DMS79 (cell line): ENCODE results near the gene SFI1.
"Not testable (repeated sequence)": the region's sequence is repeated elsewhere in the genome, so short reads cannot be mapped to it uniquely, and the experiment has no call there.

ENCODE experiments used
- DNase-seq: peaks from one replicate; lab custom pipeline; 2025; lab: John Stamatoyannopoulos, UW

SFI1 gene

GRCh38 chr22:31491218-31491962, 4.9 kb upstream of the SFI1 start:
- no peak for DNase-seq

DNA sequence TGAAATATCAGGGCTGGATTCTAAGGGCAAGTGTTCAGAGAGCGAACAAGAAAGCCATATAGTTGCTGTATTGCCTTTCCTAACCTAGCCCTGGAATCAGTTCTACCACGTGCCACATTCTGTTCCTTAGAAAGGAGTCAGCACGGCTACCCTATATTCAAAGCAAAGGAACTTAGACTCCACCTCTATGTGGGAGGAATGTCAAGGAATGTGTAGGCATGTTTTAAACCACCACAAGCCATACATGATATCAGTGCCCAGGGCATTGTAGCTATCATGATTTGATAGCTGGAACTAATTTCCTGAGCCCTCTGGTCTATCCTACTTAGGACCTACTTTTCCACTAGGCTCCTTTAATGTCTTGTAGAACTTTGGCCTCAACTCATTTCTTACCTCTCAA, 4.2 kb upstream of the SFI1 start:
- DNase-seq, result no peak

GRCh38 chr22:31493355-31493754, 3.0 kb upstream of the SFI1 start:
- not testable (repeated sequence) for DNase-seq

- DNase-seq, result no peak
Observed at GRCh38 chr22:31495343-31495742, 993 bp upstream of the SFI1 start.

DNA sequence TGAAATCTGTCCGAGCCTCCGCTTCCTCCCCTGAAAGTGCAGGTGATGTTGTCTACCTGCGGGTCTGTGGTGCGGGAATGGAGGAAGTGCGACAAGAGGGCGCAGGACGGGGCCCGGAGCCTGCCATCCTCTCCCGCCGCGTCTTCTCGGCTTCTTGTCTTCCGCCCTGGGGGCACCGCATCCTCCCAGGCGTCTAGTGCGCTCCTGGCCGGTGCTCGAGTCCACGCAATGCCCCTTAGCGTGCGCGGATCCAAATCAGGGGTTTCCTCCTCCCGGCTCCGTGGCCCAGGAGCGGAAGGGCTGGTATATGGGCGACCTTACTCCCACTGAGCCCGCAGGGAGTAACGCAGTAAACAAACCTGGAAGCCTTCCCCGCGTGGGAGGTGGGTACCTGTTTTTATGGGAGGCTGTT, 405 bp downstream of the SFI1 start:
- DNase-seq, result no peak

- no peak for DNase-seq
Observed at GRCh38 chr22:31497148-31497938, 1.0 kb downstream of the SFI1 start.

DNA sequence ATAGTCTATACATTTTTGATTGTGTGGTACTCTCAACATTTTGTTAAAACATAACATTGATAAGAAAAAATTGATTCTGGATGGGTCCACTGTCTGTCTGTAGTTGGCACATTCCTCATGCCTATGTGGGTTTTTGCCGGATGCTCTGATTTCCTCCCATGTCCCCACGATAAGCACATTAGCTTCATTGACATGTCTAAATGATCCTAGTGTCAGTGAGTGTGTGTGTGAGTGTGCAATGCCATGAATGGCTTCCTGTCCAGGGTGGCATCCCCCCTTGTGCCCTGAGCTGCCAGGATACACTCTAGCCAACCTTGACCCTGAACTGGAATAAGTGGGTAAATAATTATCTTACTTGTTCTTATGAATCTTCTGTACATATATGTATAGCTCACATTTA, 5.4 kb downstream of the SFI1 start:
- no peak for DNase-seq

DNA sequence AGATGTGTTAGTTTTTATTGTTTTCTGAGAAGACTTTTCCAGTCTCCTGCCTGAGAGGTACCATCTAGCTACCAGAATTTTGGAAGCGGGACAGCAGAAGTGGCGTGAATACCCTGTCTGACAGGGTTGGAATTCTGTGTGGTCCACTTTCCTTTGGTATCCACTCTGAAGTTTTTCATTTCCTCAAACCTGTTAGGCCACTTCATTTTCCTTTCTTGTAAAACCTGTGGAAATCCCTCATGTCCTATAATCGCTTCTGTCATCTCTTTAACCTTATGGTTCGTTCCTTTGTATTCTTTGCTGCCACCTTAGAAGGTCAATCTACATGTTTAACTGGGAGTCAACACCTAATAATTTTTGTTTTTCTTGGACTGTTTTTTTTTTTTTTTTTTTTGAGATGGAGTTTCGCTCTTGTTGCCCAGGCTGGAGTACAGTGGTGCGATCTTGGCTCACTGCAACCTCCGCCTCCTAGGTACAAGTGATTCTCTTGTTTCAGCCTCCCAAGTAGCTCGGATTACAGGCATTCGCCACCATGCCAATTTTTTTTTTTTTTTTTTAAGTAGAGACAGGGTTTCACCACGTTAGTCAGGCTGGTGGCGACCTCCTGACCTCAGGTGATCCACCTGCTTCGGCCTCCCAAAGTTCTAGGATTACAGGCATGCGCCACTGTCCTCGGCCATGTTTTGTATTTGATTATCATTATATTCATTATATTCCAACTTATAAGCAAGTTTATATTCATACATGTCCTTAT, 7.1 kb downstream of the SFI1 start:
- no peak for DNase-seq

- no peak for DNase-seq
Observed at GRCh38 chr22:31504282-31504681, 7.9 kb downstream of the SFI1 start.

DNA sequence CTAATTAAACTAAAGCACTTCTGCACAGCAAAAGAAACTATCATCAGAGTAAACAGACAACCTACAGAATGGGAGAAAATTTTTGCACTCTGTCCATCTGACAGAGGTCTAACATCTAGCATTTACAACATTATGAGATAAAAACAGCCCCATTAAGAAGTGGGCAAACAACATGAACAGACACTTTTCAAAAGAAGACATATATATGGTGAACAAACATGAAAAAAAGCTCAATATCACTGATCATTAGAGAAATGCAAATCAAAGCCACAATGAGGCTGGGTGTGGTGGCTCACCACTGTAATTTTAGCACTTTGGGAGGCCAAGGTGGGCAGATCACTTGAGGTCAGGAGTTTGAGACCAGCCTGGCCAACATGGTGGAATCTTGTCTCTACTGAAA, 11.2 kb downstream of the SFI1 start:
- not testable (repeated sequence) for DNase-seq

DNA sequence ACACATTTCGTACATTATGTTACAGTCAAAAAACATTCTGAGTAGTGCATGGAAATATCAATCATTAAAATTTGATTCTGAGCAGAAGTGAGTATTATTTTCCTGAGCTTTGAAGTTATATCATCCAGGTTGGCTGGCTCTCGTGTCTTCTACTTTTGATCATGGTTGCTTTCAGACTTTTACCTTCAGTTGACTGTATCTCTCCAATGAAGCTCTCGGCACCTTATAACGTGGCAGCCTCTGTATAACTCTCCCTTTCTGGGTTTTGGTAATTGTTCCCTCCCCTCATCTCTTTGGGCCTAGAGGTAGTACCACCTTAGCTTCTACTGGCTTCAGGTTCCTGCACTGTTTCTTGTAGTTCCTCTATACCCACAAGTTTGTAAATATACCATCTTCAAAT, 12.2 kb downstream of the SFI1 start:
- DNase-seq, result no peak

DNA sequence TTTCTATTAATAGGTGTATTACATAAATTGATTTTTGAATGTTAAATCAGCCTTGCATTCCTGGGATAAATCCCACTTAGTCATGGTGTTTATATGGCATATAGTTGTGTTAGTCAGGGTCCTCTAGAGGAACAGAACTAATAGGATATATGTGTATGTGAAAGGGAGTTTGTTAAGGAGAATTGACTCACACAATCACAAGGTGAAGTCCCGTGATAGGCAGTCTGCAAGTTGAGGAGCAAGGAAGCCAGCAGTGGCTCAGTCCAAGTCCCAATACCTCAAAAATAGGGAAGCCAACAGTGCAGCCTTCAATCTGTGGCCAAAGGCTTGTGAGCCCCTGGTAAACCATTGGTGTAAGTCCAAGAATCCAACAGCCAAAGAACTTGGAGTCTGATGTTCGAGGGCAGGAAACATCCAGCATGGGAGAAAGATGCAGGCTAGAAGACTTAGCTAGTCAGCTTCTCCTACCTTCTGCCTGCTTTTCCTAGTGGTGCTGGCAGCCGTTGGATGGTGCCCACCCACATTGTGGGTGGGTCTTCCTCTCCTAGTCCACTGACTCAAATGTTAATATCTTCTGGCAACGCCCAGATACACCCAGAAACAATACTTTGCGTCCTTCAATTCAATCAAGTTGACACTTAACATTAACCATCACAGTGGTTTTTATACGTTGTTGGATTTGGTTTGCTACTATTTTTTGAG, 12.9 kb downstream of the SFI1 start:
- no peak for DNase-seq

- DNase-seq, result no peak
Observed at GRCh38 chr22:31520051-31520450, 23.7 kb downstream of the SFI1 start.

DNA sequence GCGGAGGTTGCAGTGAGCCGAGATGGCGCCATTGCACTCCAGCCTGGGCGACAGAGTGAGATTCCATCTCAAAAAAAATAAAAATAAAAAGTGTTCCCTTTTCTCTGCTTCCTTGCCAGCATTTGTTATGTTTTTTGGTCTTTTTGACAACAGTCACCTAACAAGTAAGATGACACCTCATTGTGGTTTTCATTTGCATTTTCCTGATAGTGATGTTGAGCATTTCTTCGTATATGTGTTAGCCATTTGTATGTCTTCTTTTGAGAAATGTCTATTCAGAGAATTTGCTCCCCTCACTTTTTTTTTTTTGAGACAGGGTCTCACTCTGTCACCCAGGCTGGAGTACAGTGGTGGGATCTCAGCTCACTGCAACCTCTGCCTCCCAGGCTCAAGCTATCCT, 27.8 kb downstream of the SFI1 start:
- not testable (repeated sequence) for DNase-seq

DNA sequence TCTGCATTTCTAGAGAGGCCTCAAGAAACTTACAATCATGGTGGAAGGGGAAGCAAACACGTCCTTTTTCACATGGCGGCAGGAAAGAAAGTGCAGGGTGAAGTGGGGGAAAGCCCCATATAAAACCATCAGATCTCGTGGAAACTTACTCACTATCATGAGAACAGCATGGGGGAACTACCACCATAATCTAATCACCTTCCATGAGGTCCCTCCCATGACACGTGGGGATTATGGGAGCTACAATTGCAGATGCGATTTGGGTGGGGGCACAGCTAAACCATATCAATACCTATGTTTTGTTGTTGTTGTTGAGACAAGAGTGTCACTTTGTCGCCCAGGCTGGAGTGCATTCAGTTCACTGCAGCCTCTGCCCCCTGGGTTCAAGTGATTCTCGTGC, 29.9 kb downstream of the SFI1 start:
- DNase-seq, result no peak

DNA sequence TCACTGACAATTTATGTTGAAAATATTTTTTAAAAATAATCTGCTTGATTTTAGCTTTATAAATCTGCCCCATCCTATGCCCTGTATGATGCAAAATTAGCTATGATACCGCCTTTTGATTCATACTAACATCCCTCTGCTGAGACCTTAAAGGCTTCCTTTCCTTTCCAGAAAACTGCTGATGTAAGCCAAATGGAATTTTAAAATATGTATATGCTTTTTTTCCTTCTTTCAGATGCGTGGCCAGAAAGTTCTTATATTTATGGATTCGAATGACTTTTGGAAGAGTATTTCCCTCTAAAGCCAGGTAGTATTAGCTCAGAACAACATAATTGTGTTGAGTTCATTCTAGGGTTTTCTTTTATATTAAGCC, 34.5 kb downstream of the SFI1 start:
- no peak for DNase-seq

DNA sequence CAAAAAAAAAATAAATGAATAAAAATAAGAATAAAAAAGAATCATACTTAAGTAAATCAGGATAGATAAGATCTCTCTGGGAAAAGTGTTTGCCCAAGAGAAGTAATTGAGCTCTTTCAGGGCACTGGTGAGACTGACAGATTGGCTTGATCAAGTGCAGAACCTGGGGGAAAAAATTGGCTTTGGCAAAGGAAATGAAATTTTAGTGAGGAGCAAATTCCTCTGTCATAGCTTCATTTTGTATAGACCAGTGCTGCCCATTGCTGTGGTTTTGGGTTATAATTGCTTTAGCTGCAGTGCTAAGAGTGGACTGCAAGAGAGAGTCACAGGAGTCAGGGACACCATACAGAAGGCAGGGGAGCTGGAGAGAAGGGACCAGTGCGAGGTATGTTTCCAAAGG, 35.7 kb downstream of the SFI1 start:
- no peak for DNase-seq

- no peak for DNase-seq
Observed at GRCh38 chr22:31533374-31533773, 37.0 kb downstream of the SFI1 start.

GRCh38 chr22:31537019-31537535, 40.7 kb downstream of the SFI1 start:
- no peak for DNase-seq

DNA sequence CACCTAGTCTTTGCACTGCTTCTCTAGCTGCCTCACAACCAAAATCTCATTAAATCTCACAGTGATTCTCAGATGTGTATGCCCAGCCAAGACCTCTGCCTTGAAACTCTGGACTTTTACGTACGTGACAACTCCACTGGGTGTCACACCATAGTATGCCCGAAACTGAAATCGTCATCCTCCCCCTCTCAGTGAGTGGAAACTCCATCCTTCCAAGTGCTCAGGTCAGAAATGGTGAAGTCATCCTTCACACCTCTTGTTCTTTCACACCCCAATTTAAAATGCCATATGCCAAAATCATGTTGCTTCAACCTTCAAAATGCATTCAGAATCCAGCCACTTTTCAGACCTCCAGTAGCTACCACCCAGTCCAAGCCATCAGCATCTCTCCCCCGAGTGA, 42.5 kb downstream of the SFI1 start:
- DNase-seq, result no peak

GRCh38 chr22:31540166-31540565, 43.8 kb downstream of the SFI1 start:
- DNase-seq, result not testable (repeated sequence)

DNA sequence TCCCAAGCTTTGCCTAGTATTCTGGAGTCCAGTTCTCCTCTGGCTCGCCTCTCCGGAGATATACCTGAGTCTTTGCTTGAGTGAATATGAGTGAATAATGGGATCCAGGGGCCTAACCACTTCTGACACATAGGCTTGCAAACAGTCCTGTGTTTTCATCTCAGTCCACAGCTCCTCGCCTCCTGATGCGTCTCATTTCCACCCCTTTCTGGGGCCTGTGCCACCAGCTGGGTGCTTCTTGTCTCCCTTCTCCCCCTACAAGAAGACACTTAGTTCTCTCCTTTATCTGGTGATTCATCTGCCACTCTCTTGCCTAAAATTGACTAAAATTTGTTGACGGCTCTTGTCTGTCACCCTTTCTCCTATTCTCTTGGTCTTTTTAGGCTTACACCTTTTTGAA, 44.6 kb downstream of the SFI1 start:
- no peak for DNase-seq
